Measurements from ENCODE around the gene ANAPC15.
A peak's percentile ranks its signal among the peaks of the same experiment; 100 is the strongest.

Gene ANAPC15

DNA sequence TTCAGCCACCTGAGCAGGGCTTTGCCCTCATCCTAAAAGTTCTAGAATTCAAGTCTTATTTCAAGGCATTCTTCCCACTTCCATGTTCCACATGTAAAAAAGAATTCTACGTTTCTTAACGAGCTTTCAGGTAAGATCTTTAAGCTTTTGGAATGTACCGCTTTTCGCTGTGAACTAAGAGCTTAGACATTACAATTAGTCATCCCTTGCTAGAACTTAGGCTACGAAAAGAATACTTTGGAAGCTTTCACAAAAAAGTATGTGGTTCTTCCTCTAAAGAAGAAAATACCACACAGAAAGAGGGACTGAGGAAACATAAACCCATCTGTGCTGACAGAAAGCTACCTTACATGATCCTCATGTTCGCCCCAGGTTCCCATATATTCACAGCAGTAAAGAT lies 34.0 kb downstream of the ANAPC15 start:
- Histone ChIP-seq H3K27ac (ENCODE audit: insufficient read depth, low read depth, low read length, poor library complexity, severe bottlenecking) (no peak overlapping the region), H3K4me1 (ENCODE audit: control insufficient read depth, insufficient read depth, low read length) (peaks cover 14% of the 10 kb centered on the region), H3K36me3 (ENCODE audit: control insufficient read depth, insufficient read depth, low read length) (no peaks in the 10 kb centered on the region), H3K27me3 (ENCODE audit: control insufficient read depth, insufficient read depth, low read length, poor library complexity, severe bottlenecking) (no peaks in the 10 kb centered on the region), H3K4me3 (ENCODE audit: insufficient read depth, low read depth, low read length) (no peak overlapping the region), H3K9me3 (ENCODE audit: control insufficient read depth, low read length) (no peaks in the 10 kb centered on the region)
- 93 to 94% methylated on average over 6 of the region's 6 CpGs for WGBS, 2 experiments

GRCh38 chr11:72075756-72076155 lies 36.7 kb downstream of the ANAPC15 start:
- H3K36me3 ChIP-seq (ENCODE audit: control insufficient read depth, insufficient read depth, low read length), result no peaks in the 10 kb centered on the region
- no peaks in the 10 kb centered on the region for H3K9me3 ChIP-seq (ENCODE audit: control insufficient read depth, low read length)
- peaks cover 22% of the 10 kb centered on the region for H3K4me1 ChIP-seq (ENCODE audit: control insufficient read depth, insufficient read depth, low read length)
- H3K27ac ChIP-seq (ENCODE audit: insufficient read depth, low read depth, low read length, poor library complexity, severe bottlenecking), result no peak overlapping the region
- 95 to 97% methylated on average over 4 of the region's 4 CpGs for WGBS, 2 experiments
- no peaks in the 10 kb centered on the region for H3K27me3 ChIP-seq (ENCODE audit: control insufficient read depth, insufficient read depth, low read length, poor library complexity, severe bottlenecking)
- no peak overlapping the region for H3K4me3 ChIP-seq (ENCODE audit: insufficient read depth, low read depth, low read length)

DNA sequence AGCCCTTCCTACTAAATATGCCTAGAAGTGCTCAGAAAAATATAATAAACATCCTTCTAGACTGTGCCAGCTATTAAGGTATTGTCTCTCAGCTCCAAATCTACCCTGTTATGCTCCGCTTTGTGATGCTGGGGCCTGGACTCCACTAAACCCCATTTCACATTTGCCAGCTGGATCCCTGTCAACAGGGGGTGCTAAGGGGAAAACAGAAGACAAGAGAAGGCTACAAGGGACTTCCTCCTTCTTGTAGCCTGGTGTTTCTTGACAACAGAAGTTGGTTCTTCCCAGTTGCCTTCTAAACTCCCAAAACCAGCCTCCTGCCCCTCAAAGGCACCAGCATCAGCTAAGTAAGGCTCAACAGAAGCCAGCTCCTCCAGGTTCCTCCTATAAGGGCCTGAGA lies 37.4 kb downstream of the ANAPC15 start:
- Histone ChIP-seq H3K27ac (ENCODE audit: insufficient read depth, low read depth, low read length, poor library complexity, severe bottlenecking) (peak overlapping the region; percentile 36), H3K27me3 (ENCODE audit: control insufficient read depth, insufficient read depth, low read length, poor library complexity, severe bottlenecking) (no peaks in the 10 kb centered on the region), H3K4me1 (ENCODE audit: control insufficient read depth, insufficient read depth, low read length) (peaks cover 28% of the 10 kb centered on the region), H3K36me3 (ENCODE audit: control insufficient read depth, insufficient read depth, low read length) (no peaks in the 10 kb centered on the region), H3K9me3 (ENCODE audit: control insufficient read depth, low read length) (no peaks in the 10 kb centered on the region), H3K4me3 (ENCODE audit: insufficient read depth, low read depth, low read length) (no peak overlapping the region)
- 92 to 100% methylated on average over 1 of the region's 1 CpG for WGBS, 2 experiments

DNA sequence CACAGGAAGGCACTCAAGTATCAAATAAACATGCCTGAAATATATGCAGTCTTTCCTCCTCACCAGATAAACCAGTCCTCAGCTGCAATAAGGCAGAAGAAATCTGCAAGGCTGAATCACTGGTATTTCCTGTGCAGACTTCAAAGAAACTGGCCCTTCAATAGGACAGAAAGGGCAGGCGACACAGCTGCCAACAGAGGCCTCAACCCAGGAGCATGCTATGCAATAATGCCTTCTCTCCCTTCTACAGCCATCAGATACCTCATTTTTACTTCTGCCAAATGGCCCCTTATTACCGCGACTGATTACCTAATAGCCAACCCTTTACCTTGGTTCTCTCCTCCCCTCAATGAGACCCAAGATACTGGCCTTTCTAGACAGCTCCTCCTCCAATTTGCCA lies 40.1 kb downstream of the ANAPC15 start:
- no peaks in the 10 kb centered on the region for H3K27me3 ChIP-seq (ENCODE audit: control insufficient read depth, insufficient read depth, low read length, poor library complexity, severe bottlenecking)
- no peak overlapping the region for H3K27ac ChIP-seq (ENCODE audit: insufficient read depth, low read depth, low read length, poor library complexity, severe bottlenecking)
- 79 to 85% methylated on average over 3 of the region's 3 CpGs for WGBS, 2 experiments
- no peaks in the 10 kb centered on the region for H3K9me3 ChIP-seq (ENCODE audit: control insufficient read depth, low read length)
- no peaks in the 10 kb centered on the region for H3K36me3 ChIP-seq (ENCODE audit: control insufficient read depth, insufficient read depth, low read length)
- no peak overlapping the region for H3K4me3 ChIP-seq (ENCODE audit: insufficient read depth, low read depth, low read length)
- H3K4me1 ChIP-seq (ENCODE audit: control insufficient read depth, insufficient read depth, low read length), result peaks cover 22% of the 10 kb centered on the region

GRCh38 chr11:72070491-72070890 lies 42.0 kb downstream of the ANAPC15 start:
- Histone ChIP-seq H3K36me3 (ENCODE audit: control insufficient read depth, insufficient read depth, low read length) (peaks cover 3% of the 10 kb centered on the region), H3K27me3 (ENCODE audit: control insufficient read depth, insufficient read depth, low read length, poor library complexity, severe bottlenecking) (no peaks in the 10 kb centered on the region), H3K4me3 (ENCODE audit: insufficient read depth, low read depth, low read length) (no peak overlapping the region), H3K4me1 (ENCODE audit: control insufficient read depth, insufficient read depth, low read length) (peaks cover 22% of the 10 kb centered on the region), H3K27ac (ENCODE audit: insufficient read depth, low read depth, low read length, poor library complexity, severe bottlenecking) (no peak overlapping the region), H3K9me3 (ENCODE audit: control insufficient read depth, low read length) (no peaks in the 10 kb centered on the region)
- WGBS, 2 experiments, result 93 to 97% methylated on average over 6 to 7 of the region's 7 CpGs

DNA sequence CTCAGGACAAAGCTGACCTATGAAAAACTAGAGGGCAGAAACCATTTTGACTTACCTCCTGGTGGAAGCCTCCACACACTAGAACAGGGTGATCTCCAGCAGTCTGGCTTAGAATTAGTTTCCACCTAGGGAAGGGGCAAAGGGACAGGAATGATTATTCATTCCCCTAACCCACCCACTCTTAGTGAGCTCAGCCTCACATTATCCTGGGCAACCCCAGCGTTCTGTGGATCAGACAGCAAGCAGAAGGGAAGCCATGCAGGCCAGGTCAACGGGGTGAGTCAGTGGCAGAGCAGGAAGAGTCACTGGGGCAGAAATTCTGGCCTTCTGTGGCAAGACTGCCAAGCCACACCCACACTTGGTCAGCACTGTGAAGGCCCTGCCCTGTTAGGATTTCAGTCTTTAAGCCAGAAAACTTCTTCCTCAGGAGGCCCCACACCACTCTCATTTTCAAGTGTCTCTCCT lies 42.7 kb downstream of the ANAPC15 start:
- H3K4me1 ChIP-seq (ENCODE audit: control insufficient read depth, insufficient read depth, low read length), result peaks cover 18% of the 10 kb centered on the region
- no peak overlapping the region for H3K4me3 ChIP-seq (ENCODE audit: insufficient read depth, low read depth, low read length)

DNA sequence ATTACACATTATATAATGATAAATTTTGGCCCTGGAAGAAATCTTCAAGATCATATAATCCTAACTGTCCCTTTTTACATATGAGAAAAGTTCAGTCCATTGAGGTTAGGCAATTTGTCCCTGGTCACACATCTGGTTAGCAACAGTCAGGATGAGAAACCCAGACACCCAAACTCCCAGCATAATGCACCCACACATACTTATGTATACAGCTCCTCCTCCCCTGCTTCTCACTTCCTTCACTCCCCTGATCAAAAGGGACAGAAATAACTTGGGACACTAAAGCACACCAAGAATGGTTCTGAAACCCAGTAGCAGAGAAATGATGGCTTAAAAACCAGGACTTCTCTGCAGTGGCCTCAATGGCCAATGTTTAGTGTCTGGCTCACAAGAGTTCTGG lies 43.3 kb downstream of the ANAPC15 start:
- H3K27ac ChIP-seq (ENCODE audit: insufficient read depth, low read depth, low read length, poor library complexity, severe bottlenecking), result no peak overlapping the region
- H3K4me1 ChIP-seq (ENCODE audit: control insufficient read depth, insufficient read depth, low read length), result peaks cover 18% of the 10 kb centered on the region
- H3K9me3 ChIP-seq (ENCODE audit: control insufficient read depth, low read length), result no peaks in the 10 kb centered on the region
- H3K27me3 ChIP-seq (ENCODE audit: control insufficient read depth, insufficient read depth, low read length, poor library complexity, severe bottlenecking), result no peaks in the 10 kb centered on the region
- H3K4me3 ChIP-seq (ENCODE audit: insufficient read depth, low read depth, low read length), result no peak overlapping the region
- H3K36me3 ChIP-seq (ENCODE audit: control insufficient read depth, insufficient read depth, low read length), result peaks cover 3% of the 10 kb centered on the region

More for the DNA sequence above, 42.7 kb downstream of the ANAPC15 start:
- WGBS, 2 experiments, result 57 to 58% methylated on average over 2 of the region's 2 CpGs
- no peaks in the 10 kb centered on the region for H3K27me3 ChIP-seq (ENCODE audit: control insufficient read depth, insufficient read depth, low read length, poor library complexity, severe bottlenecking)
- no peaks in the 10 kb centered on the region for H3K9me3 ChIP-seq (ENCODE audit: control insufficient read depth, low read length)
- no peak overlapping the region for H3K27ac ChIP-seq (ENCODE audit: insufficient read depth, low read depth, low read length, poor library complexity, severe bottlenecking)
- peaks cover 3% of the 10 kb centered on the region for H3K36me3 ChIP-seq (ENCODE audit: control insufficient read depth, insufficient read depth, low read length)

GRCh38 chr11:72067676-72068075 lies 44.8 kb downstream of the ANAPC15 start:
- Histone ChIP-seq H3K4me1 (ENCODE audit: control insufficient read depth, insufficient read depth, low read length) (peaks cover 14% of the 10 kb centered on the region), H3K9me3 (ENCODE audit: control insufficient read depth, low read length) (no peaks in the 10 kb centered on the region), H3K4me3 (ENCODE audit: insufficient read depth, low read depth, low read length) (no peak overlapping the region), H3K27me3 (ENCODE audit: control insufficient read depth, insufficient read depth, low read length, poor library complexity, severe bottlenecking) (no peaks in the 10 kb centered on the region), H3K27ac (ENCODE audit: insufficient read depth, low read depth, low read length, poor library complexity, severe bottlenecking) (no peak overlapping the region), H3K36me3 (ENCODE audit: control insufficient read depth, insufficient read depth, low read length) (peaks cover 3% of the 10 kb centered on the region)

DNA sequence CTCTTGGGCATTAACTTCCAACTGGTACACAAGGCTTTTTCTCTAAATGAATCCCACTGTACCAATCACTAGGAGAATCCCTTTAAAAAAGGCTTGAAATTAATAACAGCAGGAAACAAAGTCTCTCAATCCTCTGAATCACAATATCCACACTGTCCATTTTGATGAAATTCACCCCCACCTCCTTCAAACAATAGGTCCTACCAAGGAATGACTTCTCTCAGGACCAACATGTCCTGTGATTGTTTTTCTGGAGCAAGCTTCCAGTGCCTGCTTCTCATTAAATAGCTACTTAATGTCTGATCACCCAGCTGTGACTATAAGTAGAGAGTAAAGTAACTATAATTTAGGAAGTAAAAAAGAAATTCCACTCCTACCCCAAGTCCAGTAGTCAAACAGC lies 45.2 kb downstream of the ANAPC15 start:
- H3K4me3 ChIP-seq (ENCODE audit: insufficient read depth, low read depth, low read length), result no peak overlapping the region
- no peak overlapping the region for H3K27ac ChIP-seq (ENCODE audit: insufficient read depth, low read depth, low read length, poor library complexity, severe bottlenecking)

DNA sequence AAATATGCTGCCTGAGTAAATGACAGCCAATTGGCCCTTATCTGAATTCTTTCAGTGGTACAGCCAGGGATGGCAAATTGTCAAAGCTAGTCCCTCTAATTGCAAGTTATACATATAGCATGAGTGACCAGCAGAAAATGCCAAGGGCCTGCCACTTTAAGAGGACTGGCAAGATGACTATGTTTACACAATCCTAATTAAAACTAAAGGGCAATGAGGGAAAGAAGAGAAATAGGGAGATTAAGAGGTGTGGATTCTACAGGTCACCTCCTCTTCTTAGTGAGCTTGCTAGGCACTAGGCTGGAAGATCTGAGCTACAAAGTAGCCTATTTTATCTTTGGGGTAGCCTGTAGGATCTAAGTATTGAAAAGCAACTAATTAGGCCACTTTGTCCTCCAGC lies 45.6 kb downstream of the ANAPC15 start:
- Histone ChIP-seq H3K4me3 (ENCODE audit: insufficient read depth, low read depth, low read length) (no peak overlapping the region), H3K4me1 (ENCODE audit: control insufficient read depth, insufficient read depth, low read length) (peaks cover 14% of the 10 kb centered on the region), H3K36me3 (ENCODE audit: control insufficient read depth, insufficient read depth, low read length) (peaks cover 3% of the 10 kb centered on the region), H3K27me3 (ENCODE audit: control insufficient read depth, insufficient read depth, low read length, poor library complexity, severe bottlenecking) (no peaks in the 10 kb centered on the region), H3K9me3 (ENCODE audit: control insufficient read depth, low read length) (no peaks in the 10 kb centered on the region), H3K27ac (ENCODE audit: insufficient read depth, low read depth, low read length, poor library complexity, severe bottlenecking) (no peak overlapping the region)

More for the DNA sequence above, 45.2 kb downstream of the ANAPC15 start:
- H3K36me3 ChIP-seq (ENCODE audit: control insufficient read depth, insufficient read depth, low read length), result peaks cover 3% of the 10 kb centered on the region
- H3K9me3 ChIP-seq (ENCODE audit: control insufficient read depth, low read length), result no peaks in the 10 kb centered on the region
- H3K4me1 ChIP-seq (ENCODE audit: control insufficient read depth, insufficient read depth, low read length), result peaks cover 14% of the 10 kb centered on the region
- no peaks in the 10 kb centered on the region for H3K27me3 ChIP-seq (ENCODE audit: control insufficient read depth, insufficient read depth, low read length, poor library complexity, severe bottlenecking)

- WGBS, 2 experiments, result 93 to 94% methylated on average over 3 of the region's 5 CpGs
- H3K27ac ChIP-seq (ENCODE audit: insufficient read depth, low read depth, low read length, poor library complexity, severe bottlenecking), result no peak overlapping the region
- H3K4me3 ChIP-seq (ENCODE audit: insufficient read depth, low read depth, low read length), result no peak overlapping the region
- H3K9me3 ChIP-seq (ENCODE audit: control insufficient read depth, low read length), result no peaks in the 10 kb centered on the region
- no peaks in the 10 kb centered on the region for H3K27me3 ChIP-seq (ENCODE audit: control insufficient read depth, insufficient read depth, low read length, poor library complexity, severe bottlenecking)
- H3K36me3 ChIP-seq (ENCODE audit: control insufficient read depth, insufficient read depth, low read length), result peaks cover 3% of the 10 kb centered on the region
- H3K4me1 ChIP-seq (ENCODE audit: control insufficient read depth, insufficient read depth, low read length), result no peaks in the 10 kb centered on the region
Measured at GRCh38 chr11:72061739-72062396, 50.6 kb downstream of the ANAPC15 start.
